Right lobe of liver (tissue), 6 donors: ENCODE results near the gene TTLL1. TPM values are rescaled to one million over a fixed set of nuclear protein-coding genes. Genes with fewer than 3 reads are reported as not detected.

ENCODE experiments used
- ATAC-seq, 4 donors: fragments of 200-7000 bp; cut with Tn5 transposase; one replicate each; pipeline ENCODE4 v1.9.1; 2020; ENCODE audit warnings: mild to moderate bottlenecking in 4 of 4, moderate library complexity in 4 of 4
- DNase-seq, 3 donors: peaks; one replicate each; pipeline ENCODE4 v3.0.0-alpha.2; 2020
- H3K27ac ChIP-seq, 3 donors: fragments of 200-600 bp; one replicate each; pipeline ENCODE4 v1.8.0; 2022
- H3K27me3 ChIP-seq, 2 donors: fragments of 200-600 bp; one replicate each; pipeline ENCODE4 v1.8.0; 2022
- H3K36me3 ChIP-seq, 4 donors: fragments of 200-600 bp; sonication (generic) in 1 of 4; one replicate each; pipeline versions ENCODE4 v1.5.1 to v1.8.0; 2017 to 2022; ENCODE audit warnings: control low read depth in 1 of 4
- H3K4me1 ChIP-seq, 4 donors: fragments of 200-600 bp; sonication (generic) in 1 of 4; one replicate each; pipeline versions ENCODE4 v1.5.1 to v1.8.0; 2017 to 2022; ENCODE audit warnings: control low read depth in 1 of 4
- H3K4me3 ChIP-seq, 3 donors: fragments of 200-600 bp; one replicate each; pipeline ENCODE4 v1.8.0; 2022
- H3K9me3 ChIP-seq, 4 donors: fragments of 200-600 bp; sonication (generic) in 1 of 4; one replicate each; pipeline versions ENCODE4 v1.5.1 to v1.8.0; 2017 to 2022; ENCODE audit warnings: control low read depth in 1 of 4
- CTCF ChIP-seq, 4 donors: fragments of 200-600 bp in 3 of 4; fragments of 450-650 bp in 1 of 4; IDR thresholded peaks; one replicate each; pipeline versions ENCODE4 v1.5.1 to v1.8.0; 2016 to 2022; ENCODE audit warnings: antibody characterized with exemption in 4 of 4, mild to moderate bottlenecking in 2 of 4
- POLR2A ChIP-seq: fragments of 450-650 bp; IDR thresholded peaks from one replicate; pipeline ENCODE4 v1.6.1; 2017; ENCODE audit warnings: antibody characterized with exemption, mild to moderate bottlenecking
- WGBS: methylation state at CpG from one replicate; pipeline ENCODE4 v1.1.6; 2018; ENCODE audit warnings: low coverage, low lambda C conversion rate; ENCODE audit not compliant: insufficient coverage; ENCODE audit errors: missing lambda C conversion rate; 5-methylcytosine and 5-hydroxymethylcytosine counted together
- intact Hi-C, 2 donors: fragments of 100-400 bp; cut with DNase I; formaldehyde crosslinking; loops; one replicate each; pipeline versions ENCODE4 v1.11.2 to v1.14.1; 2022
- total RNA-seq, 6 experiments: library from RNA; depleted of rRNA in 2 of 6; stranded (reverse); fragments of >200 nt in 2 of 6; fragmentation: NEBNext Ultra II Directional in 3 of 6; extraction: Animal tissue kit (Norgen Biotek cat#: 25700) in 3 of 6; gene quantifications; one replicate each; pipeline versions ENCODE4 v1.1.0 to v1.2.4, GENCODE V29; 2016 to 2023
- donor health status: DM: no; HTN: yes; CAD: no.
- donor health status: DM: no; HTN: no; CAD: no.
- donor health status: DM: no; HTN: no; CAD: no.
- donor health status: DM: no; HTN: yes; CAD: no.
- donor health status: DM: no; HTN: yes; CAD: no.

TTLL1 gene
- total RNA-seq, 6 experiments from 2014 or later: 0.97 to 2.0 (median 1.3) TPM

- DNase-seq (no peak), ATAC-seq (no peak)
- Histone ChIP-seq H3K4me1 (no peaks in the 10 kb centered on the region), H3K9me3 (no peaks in the 10 kb centered on the region), H3K27ac (no peak overlapping the region), H3K4me3 (no peak overlapping the region), H3K36me3 (peaks cover 0 to 37% (median 13%) of the 10 kb centered on the region in 4 donors), H3K27me3 (no peaks in the 10 kb centered on the region)
- 90% methylated on average over 2 of the region's 4 CpGs for WGBS
- intact Hi-C loops: no loop called here
- TF ChIP-seq POLR2A (no peak), CTCF (IDR thresholded peaks at IDR 0.05) (no peak)
These were observed 45.4 kb upstream of the TTLL1 start for GRCh38 chr22:43134553-43134952.

- no peak for TF ChIP-seq CTCF (IDR thresholded peaks at IDR 0.05)
- TF ChIP-seq POLR2A: no peak
- ATAC-seq: no peak
- WGBS: 95% methylated on average over 7 of the region's 9 CpGs
- no peak for DNase-seq
- H3K36me3 ChIP-seq: peaks cover 0 to 32% (median 10%) of the 10 kb centered on the region in 4 donors
- intact Hi-C loops: no loop called here
- H3K27me3 ChIP-seq: no peaks in the 10 kb centered on the region
- no peak overlapping the region for H3K27ac ChIP-seq
- no peaks in the 10 kb centered on the region for H3K4me1 ChIP-seq
- no peak overlapping the region for H3K4me3 ChIP-seq
- H3K9me3 ChIP-seq: no peaks in the 10 kb centered on the region
These were observed 44.2 kb upstream of the TTLL1 start for GRCh38 chr22:43133401-43133800.

- Histone ChIP-seq H3K27ac (no peak overlapping the region), H3K36me3 (peaks cover 0 to 20% (median 8%) of the 10 kb centered on the region in 4 donors), H3K4me3 (no peak overlapping the region), H3K4me1 (no peaks in the 10 kb centered on the region), H3K27me3 (no peaks in the 10 kb centered on the region), H3K9me3 (no peaks in the 10 kb centered on the region)
- no peak for DNase-seq
- ATAC-seq: no peak
- no peak for TF ChIP-seq POLR2A
- TF ChIP-seq CTCF (IDR thresholded peaks at IDR 0.05): no peak
- 64% methylated on average over 7 of the region's 17 CpGs for WGBS
- intact Hi-C loops: no loop called here
These were observed 42.7 kb upstream of the TTLL1 start for GRCh38 chr22:43131773-43132501.

GRCh38 chr22:43129426-43130425 is 40.5 kb upstream of the TTLL1 start:
- peaks cover 0 to 9% (median 2%) of the 10 kb centered on the region in 4 donors for H3K36me3 ChIP-seq
- no peak for DNase-seq
- ATAC-seq: no peak
- intact Hi-C loops: loop anchor here in 1 of 2 donors (10.0 kb wide), 1 partner anchor 65 kb away; no protein-coding TSS in a partner anchor
- H3K27ac ChIP-seq: no peak overlapping the region
- WGBS: 63% methylated on average over 9 of the region's 16 CpGs
- no peak overlapping the region for H3K4me3 ChIP-seq
- H3K4me1 ChIP-seq: peaks cover 0 to 11% (median 2%) of the 10 kb centered on the region in 4 donors
- TF ChIP-seq POLR2A: no peak
- TF ChIP-seq CTCF (IDR thresholded peaks at IDR 0.05): no peak
- no peaks in the 10 kb centered on the region for H3K27me3 ChIP-seq
- H3K9me3 ChIP-seq: no peaks in the 10 kb centered on the region
